Measurements from ENCODE around the gene CUEDC2.

The CUEDC2 gene

DNA sequence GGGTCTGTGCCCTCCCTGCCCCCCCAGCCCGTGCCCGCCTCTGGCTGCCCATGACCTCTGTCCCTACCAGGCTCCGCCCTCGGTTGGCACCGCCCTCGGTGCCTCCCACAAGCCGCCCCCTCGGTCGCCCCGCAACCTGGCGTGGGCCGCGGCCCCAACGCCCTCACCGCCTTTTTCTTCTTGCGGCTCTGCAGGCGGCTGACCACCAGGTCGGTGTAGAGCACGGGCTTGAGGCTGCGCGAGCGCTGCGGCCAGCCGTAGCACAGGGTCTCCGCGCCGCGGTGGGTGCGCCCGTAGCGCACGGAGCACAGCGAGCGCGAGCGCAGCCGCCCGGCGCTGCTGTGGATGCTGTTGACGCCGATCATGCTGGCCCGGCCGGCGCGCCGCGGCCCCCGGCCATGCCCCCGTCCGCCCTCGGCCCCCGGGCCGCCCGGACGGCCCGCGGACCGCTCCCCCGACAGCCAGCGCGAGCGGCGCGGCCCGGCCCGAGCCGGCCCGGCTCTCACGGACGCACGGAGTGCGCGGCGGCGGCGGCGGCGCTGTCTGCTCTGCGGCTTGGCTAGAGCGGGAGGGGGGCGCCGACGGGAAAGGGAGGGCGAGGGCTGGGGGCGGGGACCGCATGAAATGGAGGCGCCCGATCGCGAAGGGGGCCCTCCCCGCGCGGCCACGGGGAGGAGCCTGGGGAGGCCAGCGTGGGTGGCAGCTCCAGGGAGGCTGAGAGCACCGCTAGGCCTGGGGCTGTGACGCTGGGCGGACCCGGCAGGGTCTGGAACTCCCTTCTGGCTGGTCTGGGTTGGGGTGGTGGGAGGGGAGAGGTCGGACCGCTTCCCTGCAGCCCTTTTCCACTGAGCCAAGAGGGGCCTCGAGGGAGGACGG, 23.4 kb downstream of the CUEDC2 start:
- peak; percentile 47 for DNase-seq

DNA sequence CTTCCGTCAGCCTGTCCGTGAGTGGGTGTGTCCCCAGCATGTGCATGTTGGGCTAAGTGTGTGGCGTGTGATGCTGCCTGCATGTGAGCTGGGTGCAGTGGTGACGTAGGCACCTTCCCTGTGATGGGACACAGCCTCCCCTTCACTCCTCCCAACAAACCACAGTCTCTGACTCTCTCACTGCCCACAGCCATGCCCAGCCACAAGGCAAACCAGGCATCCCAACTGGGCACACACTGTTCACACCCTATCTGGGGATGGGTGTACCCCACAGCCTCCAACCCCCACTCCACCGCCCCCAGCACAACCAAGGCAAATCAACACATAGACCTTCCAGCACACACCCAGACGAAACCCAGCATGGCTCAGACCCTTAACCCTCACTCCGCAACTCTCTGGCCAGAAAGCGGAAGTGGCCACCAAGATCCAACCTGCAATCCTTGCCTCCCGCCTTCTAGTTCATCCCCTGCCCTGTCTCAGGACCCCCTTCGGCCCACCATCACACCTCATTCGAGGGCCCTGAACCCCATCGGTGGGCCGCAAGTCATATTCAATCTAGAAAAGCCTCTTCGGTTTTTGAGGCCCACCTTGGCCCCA, 24.1 kb downstream of the CUEDC2 start:
- DNase-seq, result no peak

DNA sequence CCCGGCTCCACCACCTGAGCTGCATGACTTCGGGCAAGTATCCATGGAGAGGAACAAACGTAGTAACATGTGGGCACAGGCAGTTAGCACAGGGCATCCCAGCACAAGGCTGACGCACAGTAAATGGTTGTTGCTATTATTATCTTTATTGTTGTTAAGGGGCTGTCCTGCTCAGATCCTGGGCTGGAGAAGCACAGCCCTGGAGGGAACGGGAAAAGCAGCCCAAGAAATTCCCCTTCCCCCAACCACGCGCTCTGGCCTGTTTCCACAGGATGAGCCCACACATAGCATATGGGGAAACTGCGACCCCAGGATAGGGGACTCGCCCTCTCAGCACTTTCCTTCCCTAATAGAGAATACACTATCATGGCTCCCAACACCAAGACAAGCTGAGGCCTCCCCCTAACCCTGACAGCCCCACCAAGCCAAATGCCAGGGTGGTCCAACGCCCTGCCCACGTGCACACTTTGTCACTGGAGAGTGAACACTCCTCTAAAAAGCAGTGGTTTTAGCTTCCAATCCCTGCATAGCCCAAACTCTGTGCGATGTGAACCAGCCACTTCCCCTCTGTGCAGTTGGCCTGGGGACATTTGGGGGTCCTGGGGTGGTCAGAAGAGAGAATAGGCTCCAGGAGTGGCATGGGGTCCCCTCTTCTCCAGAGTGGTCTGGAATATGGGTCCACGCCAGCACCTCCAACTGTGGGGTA, 24.8 kb downstream of the CUEDC2 start:
- no peak for DNase-seq

DNA sequence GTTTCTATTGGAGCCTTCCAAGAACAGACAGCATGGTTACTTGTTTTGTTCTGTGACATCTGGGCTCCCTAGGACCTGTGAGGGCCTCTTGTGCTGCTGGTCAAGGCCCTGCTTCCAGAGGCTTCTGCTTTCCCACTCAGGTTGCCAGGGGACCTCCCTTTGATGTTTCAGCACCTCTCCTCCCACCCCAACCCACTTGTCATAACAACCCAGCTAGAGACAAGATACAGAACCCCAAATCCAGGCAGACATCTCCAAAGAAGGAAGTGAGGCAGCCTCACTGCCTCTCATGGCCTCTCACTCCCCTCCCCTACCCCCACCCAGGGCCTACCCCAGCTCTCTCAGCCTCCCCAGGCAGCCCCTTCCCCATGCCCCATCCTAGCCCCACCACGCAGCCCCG, 25.6 kb downstream of the CUEDC2 start:
- no peak for DNase-seq

DNA sequence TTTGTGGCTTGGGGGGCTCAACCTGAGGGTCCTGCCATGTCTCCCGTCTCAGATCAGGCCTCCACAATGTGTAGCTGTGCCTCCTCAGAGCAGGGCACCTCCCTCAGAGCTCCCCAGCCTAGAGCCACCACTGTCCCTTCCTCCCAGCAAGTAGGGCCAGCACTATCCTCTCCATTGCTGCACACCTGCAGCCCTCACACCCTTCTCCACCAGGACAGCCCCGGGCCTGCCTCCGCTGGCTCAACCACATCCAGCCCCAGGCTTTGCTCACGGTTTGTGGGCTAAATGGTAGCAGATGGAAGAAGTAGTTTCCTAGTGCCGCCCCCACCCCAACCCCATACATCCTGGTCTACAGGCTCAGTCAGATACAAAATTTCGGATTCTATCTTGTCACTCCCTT, 26.7 kb downstream of the CUEDC2 start:
- DNase-seq, result no peak

DNA sequence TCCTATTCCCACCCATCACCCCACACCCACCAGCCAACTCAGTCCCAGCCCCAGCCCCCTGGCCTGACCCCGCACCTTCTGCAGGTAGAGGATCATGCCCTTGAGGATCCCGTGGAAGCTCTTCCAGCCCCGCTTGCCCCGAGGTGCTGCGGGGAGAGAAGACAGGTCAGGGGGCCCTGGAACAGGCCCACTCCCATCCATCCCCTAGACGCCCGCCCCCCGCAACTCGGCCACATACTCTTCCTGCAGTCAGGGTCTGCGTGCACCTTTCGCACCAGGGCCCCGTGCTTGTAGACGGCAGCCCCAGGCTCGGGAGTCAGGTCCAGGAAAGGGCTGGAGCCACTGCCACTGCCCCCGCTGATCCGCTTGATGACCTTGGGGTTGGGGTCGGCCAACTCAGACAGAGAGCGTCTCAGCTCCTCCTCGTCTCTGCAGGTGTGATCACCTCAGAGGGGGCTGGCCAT, 27.2 kb downstream of the CUEDC2 start:
- no peak for DNase-seq

DNA sequence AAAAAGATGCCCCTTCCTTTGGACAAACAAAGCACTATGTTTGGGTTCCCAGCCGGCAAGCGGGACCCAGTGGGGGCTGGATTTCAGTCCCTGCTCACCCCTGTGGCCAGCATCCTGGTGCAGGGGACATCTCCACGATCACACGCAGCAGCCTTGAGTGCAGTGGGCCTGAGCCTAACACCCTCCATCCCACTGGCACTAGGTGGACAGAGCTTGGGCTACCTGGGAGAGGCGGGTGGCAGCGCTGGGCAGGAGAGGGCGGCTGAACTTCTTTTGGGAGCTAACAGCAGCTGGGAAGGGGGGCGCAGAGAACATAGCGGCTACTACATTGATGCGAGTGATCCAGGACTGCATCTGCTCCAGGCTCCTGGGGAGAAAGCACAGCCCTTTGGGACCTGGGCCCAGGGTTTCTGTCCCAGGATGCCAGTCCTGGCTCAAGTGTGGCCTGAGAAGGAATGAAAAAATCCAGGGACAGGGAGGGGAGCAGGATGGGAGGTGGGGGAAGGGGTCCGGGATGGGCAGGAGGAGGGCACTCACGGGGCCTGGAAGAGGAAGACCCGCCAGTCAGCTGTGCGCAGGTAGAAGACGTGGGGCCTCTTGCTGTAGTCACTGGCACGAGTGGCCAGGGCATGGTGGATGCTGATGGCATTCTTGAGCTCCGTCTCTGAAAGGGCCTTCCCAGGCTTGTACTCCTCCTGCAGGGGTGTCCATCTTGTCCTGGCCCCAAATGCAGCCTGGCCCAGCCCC, 27.8 kb downstream of the CUEDC2 start:
- DNase-seq, result no peak

DNA sequence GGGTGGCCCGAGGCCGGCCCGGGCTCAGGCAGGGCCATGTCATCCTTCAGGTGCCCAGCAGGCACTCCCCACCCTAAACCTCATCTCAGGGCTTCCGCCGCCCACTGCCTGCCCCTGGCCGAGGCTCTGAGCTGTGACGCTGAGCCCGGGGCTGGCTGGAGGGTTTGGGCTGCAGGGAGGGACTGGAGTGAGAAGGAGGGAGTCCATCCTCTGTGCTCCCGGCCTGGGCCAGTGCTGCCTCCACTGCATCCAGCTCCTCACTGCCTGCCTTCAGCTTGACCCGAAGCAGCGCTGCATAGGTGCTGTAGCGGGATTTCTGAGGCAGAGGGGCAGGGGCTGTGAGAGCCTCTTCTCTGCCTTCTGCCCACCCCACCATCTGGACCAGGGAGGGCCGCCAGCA, 29.3 kb downstream of the CUEDC2 start:
- DNase-seq, result no peak

DNA sequence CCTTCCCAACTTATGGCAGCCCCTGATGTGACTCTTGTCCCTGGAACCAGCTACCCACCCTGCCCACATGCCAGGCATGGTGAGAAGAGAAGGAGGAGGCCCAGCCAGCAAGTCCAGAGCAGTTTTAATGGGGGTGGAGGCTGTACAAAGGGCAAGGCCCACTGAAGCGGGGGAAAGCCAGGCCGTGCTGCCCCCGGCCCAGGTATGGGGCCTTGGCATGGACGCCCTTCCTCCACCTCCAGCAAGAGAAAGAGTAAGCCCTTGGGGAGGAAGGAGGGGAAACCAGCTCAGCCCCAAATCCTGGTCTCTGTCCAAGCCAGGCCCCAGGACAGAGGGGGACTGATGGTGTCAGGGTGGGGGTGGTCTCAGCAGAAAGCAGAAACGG, 29.9 kb downstream of the CUEDC2 start:
- no peak for DNase-seq

DNA sequence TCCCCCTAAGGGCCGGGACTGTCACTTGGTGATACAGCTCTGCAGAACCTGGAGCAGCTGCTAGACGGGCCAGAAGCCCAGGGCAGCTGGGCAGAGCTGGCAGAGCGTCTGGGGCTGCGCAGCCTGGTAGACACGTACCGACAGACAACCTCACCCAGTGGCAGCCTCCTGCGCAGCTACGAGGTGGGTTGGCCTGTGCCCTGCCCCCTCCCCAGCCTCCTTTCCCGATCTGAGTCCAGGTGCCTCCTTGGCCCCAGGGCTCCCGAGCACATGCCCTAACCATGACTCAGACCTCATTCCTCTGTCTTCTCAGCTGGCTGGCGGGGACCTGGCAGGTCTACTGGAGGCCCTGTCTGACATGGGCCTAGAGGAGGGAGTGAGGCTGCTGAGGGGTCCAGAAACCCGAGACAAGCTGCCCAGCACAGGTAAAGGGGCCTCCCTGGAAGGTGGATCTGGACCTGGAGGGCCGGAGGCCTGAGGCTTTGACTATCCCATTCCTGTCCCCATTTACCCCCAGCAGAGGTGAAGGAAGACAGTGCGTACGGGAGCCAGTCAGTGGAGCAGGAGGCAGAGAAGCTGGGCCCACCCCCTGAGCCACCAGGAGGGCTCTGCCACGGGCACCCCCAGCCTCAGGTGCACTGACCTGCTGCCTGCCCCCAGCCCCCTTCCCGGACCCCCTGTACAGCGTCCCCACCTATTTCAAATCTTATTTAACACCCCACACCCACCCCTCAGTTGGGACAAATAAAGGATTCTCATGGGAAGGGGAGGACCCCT, 30.5 kb downstream of the CUEDC2 start:
- DNase-seq, result no peak

DNA sequence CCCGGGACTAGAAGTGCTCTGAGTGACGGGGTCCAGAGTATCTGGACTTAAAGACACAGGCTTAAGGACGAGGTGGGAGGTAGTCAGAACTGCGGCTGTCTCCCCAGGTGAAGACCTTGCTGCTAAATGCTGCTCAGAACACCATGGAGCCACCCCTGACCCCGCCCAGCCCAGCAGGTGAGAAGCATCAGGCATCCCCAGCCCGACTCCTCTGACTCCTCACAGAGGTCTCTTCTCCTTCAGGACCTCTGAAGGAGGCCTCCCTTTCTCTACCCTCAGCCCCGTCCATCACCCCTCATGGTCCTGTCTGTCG, 31.1 kb downstream of the CUEDC2 start:
- no peak for DNase-seq

DNA sequence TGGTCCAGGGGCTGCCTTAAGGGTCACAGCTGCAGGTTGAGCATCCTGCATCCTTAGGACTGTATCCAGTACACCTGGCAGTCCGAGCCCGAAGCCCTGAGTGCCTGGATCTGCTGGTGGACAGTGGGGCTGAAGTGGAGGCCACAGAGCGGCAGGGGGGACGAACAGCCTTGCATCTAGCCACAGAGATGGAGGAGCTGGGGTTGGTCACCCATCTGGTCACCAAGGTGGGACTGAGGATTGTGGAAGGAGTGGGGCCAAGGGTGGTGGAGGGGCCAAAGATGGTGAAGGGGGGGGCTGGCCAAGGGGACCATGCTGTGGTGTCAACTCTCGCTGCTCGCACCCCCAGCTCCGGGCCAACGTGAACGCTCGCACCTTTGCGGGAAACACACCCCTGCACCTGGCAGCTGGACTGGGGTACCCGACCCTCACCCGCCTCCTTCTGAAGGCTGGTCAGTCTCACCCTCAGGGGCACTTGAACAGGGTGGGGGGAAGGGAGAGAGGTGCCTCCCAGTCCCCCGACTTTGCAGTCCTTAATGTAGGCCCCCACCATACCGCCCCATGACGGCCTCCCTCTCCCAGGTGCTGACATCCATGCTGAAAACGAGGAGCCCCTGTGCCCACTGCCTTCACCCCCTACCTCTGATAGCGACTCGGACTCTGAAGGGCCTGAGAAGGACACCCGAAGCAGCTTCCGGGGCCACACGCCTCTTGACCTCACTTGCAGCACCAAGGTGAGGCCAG, 31.6 kb downstream of the CUEDC2 start:
- DNase-seq, result no peak

DNA sequence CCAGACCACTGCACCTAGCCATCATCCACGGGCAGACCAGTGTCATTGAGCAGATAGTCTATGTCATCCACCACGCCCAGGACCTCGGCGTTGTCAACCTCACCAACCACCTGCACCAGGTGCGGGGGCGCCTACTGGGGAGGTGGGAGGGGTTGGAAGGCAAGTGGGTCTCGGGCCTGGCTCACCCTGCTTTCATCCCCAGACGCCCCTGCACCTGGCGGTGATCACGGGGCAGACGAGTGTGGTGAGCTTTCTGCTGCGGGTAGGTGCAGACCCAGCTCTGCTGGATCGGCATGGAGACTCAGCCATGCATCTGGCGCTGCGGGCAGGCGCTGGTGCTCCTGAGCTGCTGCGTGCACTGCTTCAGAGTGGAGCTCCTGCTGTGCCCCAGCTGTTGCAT, 32.3 kb downstream of the CUEDC2 start:
- DNase-seq, result no peak

DNA sequence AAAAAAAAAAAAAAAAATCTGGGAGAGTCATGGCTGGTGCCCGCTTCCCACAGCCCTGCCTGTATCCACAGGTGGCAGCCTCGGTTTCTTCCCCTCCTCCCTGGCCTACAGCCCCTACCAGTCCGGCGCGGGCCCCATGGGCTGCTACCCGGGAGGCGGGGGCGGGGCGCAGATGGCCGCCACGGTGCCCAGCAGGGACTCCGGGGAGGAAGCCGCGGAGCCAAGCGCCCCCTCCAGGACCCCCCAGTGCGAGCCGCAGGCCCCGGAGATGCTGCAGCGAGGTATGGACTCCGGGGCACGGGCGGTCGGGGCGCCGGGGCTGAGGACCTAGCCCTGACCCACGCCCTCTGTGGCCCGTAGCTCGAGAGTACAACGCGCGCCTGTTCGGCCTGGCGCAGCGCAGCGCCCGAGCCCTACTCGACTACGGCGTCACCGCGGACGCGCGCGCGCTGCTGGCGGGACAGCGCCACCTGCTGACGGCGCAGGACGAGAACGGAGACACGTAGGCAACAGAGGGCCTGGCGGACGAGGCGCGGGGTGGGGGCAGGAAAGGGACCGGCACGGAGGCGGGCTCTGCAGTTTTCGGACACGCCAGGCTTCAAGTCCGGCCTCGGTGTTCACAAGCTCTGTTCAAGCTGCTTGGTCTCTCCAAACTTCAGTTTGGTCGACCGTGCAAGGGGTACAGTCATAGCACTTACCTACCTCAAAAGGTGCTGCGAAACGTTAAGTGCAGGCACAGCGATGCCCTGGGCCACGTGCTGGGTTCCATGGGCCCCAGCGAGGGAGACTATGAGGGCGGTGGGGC, 33.0 kb downstream of the CUEDC2 start:
- DNase-seq, result peak; percentile 84

DNA sequence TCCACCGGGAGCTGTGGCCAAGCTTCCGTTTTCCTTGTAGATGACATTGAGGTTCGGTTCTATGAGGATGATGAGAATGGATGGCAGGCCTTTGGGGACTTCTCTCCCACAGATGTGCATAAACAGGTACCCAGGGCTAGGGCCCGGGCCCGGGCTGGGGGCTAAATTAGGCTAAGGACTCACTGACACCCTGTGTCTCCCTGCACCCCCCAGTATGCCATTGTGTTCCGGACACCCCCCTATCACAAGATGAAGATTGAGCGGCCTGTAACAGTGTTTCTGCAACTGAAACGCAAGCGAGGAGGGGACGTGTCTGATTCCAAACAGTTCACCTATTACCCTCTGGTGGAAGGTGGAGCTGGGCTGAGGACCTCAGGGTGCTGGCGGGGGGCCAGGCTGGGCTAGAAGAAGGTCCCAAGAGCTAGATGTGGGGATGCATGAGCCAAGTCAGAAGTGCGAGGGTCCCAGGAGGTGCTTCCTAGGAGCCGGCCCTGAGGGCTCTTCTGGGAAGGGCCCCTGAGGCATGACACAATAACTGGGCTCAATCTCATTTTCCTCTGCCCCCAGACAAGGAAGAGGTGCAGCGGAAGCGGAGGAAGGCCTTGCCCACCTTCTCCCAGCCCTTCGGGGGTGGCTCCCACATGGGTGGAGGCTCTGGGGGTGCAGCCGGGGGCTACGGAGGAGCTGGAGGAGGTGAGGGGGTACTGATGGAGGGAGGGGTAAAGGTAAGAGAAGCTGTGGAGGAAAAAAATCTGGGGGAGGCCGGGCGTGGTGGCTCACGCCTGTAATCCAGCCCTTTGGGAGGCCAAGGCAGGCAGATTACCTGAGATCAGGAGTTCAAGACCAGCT, 34.0 kb downstream of the CUEDC2 start:
- DNase-seq, result no peak

DNA sequence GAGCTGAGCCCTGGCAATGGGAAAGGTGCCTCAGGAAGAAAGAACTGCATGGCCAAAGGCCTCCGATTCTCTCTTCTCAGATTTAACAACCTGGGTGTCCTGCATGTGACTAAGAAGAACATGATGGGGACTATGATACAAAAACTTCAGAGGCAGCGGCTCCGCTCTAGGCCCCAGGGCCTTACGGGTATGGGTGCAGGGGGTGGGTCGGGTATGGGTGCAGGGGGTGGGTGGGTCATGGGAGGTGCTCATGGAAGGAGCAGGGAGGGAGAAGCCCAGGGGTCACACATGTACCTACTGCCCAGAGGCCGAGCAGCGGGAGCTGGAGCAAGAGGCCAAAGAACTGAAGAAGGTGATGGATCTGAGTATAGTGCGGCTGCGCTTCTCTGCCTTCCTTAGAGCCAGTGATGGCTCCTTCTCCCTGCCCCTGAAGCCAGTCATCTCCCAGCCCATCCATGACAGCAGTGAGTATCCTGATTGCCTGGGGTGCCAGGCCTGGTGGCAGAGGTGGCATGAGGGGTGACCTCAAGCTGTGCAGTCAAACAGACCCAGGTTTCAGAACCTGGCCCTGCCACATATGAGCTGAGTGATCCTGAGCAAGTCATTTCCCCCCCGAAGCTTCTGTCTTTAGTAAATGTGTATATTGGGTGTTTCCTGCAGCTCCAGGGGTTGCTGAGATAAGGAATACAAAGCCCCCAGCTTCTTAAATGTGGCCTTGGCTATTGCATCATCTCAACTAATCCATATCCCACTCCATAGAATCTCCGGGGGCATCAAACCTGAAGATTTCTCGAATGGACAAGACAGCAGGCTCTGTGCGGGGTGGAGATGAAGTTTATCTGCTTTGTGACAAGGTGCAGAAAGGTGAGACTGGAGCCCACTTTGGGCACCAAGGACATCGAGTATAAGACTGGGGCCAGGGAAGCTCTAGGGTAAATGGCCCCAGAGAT, 34.9 kb downstream of the CUEDC2 start:
- DNase-seq, result no peak

DNA sequence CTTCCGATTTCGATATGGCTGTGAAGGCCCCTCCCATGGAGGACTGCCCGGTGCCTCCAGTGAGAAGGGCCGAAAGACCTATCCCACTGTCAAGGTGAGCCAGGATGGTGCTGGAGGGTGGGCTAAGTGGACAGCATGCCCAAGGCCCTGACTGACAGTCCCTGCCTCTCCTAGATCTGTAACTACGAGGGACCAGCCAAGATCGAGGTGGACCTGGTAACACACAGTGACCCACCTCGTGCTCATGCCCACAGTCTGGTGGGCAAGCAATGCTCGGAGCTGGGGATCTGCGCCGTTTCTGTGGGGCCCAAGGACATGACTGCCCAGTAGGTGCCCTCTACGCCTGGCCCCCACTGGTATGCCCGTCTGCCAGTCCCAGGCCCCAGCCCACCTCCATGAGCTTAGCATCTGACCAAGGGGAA, 35.6 kb downstream of the CUEDC2 start:
- DNase-seq, result no peak

DNA sequence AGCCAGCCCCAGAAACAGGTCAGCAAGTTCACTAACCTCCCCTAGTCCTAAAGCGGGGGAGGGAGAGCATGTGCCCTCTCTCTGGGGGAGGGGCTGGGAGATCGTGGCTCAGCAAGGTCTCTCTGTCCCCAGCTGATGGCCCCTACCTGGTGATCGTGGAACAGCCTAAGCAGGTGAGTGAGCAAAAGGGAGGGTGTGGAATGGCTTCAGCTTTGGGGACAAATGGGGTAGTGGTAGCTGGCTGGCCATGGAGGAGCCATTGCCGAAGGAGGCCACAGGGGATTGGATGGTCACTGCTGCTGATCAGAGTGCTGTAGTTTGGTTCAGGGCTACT, 36.1 kb downstream of the CUEDC2 start:
- DNase-seq, result no peak
